Inferior parietal cortex (tissue), 1 donor: ENCODE results near the gene CSAG1.
A peak's percentile ranks its signal among the peaks of the same experiment; 100 is the strongest.
"Not testable (repeated sequence)": the region's sequence is repeated elsewhere in the genome, so short reads cannot be mapped to it uniquely, and the experiment has no call there.

Experiments used
- DNase-seq: peaks from one replicate; pipeline ENCODE4 v3.0.0-alpha.2; 2016; ENCODE audit errors: extremely low spot score

Gene CSAG1, protein sequence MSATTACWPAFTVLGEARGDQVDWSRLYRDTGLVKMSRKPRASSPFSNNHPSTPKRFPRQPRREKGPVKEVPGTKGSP

DNA sequence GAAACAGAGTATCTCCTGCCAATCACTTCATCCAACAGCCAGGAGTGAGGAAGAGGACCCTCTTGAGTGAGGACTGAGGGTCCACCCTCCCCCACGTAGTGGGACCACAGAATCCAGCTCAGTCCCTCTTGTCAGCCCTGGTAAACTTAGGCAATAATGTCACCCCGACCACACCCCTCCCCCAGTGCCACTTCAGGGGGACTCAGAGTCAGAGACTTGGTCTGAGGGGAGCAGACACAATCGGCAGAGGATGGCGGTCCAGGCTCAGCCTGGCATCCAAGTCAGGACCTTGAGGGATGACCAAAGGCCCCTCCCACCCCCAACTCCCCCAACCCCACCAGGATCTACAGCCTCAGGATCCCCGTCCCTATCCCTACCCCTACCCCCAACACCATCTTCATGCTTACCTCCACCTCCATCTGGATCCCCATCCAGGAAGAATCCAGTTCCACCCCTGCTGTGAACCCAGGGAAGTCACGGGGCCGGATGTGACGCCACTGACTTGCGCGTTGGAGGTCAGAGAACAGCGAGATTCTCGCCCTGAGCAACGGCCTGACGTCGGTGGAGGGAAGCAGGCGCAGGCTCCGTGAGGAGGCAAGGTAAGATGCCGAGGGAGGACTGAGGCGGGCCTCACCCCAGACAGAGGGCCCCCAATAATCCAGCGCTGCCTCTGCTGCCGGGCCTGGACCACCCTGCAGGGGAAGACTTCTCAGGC is at the start of gene CSAG1, which contains the start of gene MAGEA12:
Gene CSAG1 (minus strand): TSS at position 461 of the 715 bp plus-strand sequence. CDS start 1,261 bp downstream, outside the sequence.
Gene MAGEA12 (plus strand): TSS at position 497 of the 715 bp plus-strand sequence. CDS start 2,405 bp downstream, outside the sequence.
- DNase-seq = peak; percentile 1

DNA sequence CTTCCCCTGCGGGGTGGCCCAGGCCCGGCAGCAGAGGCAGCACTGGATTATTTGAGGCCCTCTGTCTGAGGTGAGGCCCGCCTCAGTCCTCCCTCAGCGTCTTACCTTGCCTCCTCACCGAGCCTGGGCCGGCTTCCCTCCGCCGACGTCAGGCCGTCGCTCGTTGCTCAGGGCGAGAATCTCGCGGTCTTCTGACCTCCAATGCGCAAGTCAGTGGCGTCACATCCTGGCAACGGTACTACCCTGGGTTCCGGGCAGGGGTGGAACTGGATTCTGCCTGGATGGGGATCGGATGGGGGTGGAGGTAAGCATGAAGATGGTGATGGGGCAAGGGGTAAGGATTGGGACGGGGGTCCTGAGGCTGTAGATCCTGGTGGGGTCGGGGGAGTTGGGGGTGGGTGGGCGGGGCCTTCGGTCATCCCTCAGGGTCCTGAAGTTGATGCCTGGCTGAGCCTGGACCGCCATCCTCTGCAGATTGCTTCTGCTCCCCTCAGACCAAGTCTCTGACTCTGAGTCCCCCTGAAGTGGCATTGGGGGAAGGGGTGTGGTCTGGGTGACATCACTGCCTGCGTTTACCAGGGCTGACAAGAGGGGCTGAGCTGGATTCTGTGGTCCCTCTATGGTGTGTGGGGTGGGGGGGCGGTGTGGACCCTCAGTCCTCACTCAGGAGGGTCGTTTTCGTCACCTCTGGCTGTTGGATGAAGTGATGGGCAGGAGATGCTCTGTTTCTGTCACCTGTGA is 36.2 kb upstream of the CSAG1 start, which contains the start of gene MAGEA6:
Gene MAGEA6 (minus strand): TSS at position 141 of the 741 bp plus-strand sequence. CDS start 2,039 bp downstream, outside the sequence.
- not testable (repeated sequence) for DNase-seq

DNA sequence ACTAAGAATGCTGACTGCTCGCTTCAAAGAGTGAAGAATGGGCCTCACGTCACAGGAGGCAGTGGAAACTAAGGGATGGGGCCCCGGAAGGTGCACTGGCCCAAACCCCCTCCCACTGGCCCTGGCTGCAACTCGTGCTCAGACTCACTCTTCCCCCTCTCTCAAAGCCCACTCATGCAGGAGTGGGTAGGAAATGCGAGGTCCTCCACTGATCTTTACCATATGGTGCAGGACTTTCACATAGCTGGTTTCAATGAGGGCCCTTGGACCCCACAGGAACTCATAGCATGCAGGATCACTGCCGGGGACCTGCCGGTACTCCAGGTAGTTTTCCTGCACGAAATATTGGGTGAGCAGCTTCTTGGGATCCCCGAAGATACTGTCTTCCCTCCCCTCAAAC is 33.0 kb upstream of the CSAG1 start:
- DNase-seq = not testable (repeated sequence)

DNA sequence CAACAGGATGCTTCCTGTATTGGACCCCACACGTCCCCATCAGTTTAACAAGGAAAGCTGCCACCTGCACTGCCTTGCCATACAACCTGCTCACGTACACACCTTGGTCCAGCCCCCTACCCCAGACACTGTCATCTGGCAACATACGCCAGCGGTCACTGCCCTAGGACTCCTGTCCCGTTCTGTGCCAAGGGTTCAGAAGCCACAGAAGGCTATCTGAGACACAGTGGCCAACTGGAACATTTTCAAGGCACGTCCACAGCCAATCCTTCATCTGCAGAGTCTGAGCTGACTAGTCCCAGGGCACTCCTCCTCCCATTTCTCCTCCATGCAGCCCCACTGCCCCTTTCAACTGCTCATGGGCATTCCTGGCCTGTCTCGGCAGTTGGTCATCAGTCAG is 28.1 kb upstream of the CSAG1 start:
- not testable (repeated sequence) for DNase-seq

DNA sequence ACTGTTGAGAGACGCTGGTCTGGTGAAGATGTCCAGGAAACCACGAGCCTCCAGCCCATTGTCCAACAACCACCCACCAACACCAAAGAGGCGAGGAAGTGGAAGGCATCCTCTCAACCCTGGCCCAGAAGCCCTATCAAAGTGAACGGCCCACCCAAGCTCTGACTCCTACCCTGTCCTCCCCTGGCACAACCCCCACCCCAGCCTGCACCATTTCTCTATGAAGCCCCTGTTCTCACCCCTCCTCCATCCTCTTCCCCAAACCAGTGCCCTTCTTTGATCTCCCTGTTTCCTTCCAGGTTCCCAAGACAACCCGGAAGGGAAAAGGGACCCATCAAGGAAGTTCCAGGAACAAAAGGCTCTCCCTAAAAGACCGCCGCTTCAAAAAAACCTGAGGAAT is 26.0 kb upstream of the CSAG1 start:
- not testable (repeated sequence) for DNase-seq

DNA sequence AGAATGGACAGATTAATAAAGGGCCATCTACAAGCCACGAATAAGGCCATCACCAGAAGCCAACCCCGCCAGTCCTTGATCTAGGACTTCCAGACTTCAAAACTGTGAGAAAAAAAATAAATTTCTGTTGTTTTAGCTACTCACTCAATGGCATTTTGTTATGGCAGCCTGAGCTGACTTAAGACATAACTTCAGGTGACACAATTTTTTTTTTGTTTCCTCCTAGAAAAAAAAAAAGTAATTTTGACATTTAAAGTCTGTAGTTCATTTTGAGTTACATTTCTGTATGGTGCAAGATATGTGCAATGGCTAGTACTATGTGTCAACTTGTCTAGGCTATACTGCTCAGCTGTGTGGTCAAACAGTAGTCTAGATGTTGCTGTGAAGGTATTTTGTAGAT is 25.4 kb upstream of the CSAG1 start, which contains the start of gene CSAG3:
Gene CSAG3 (plus strand): TSS at position 301 of the 400 bp plus-strand sequence.
- not testable (repeated sequence) for DNase-seq

DNA sequence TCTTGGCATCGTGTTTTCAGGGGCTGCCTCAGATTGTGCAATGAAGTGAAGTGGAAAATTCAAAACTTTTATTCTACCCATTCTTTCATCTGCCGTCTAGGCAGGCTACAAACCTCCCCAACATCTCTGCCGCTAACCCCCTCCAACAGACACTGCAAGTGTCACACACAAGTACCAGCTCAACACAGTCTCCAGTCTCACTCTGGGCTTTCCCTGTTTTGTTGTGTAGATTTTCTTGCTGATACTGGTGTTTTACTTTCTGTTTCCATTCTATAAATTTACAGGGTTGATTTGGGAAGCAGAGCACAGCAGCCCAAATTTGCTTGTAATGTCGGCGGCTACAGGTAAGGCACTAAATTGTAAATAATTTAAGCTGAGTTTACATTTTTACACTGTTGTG is 21.4 kb upstream of the CSAG1 start:
- DNase-seq = not testable (repeated sequence)

DNA sequence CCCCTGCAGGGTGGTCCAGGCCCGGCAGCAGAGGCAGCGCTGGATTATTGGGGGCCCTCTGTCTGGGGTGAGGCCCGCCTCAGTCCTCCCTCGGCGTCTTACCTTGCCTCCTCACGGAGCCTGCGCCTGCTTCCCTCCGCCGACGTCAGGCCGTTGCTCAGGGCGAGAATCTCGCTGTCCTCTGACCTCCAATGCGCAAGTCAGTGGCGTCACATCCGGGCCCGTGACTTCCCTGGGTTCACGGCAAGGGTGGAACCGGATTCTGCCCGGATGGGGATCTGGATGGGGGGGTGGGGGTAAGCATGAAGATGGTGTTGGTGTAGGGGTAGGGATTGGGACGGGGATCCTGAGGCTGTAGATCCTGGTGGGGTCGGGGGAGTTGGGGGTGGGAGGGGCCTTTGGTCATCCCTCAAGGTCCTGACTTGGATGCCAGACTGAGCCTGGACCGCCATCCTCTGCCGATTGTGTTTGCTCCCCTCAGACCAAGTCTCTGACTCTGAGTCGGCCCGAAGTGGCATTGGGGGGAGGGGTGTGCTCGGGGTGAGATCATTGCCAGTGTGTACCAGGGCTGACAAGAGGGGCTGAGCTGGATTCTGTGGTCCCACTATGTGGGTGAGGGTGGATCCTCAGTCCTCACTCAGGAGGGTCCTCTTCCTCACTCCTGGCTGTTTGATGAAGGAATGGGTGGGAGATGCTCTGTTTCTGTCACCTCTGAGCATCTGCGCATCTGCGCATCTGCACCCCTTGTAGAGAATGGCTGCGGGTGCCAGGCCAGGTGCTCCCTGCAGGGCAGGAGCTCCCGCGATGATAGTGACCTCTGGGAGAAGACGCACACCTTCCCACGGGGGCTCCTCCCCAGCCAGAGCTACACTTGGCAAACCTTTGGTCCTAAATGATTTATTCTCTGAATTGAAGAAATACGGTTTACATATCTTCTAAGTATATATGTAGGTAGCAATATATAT is 20.4 kb upstream of the CSAG1 start, which contains the start of gene MAGEA2:
Gene MAGEA2 (minus strand): TSS at position 157 of the 965 bp plus-strand sequence. CDS start 2,479 bp downstream, outside the sequence.
- DNase-seq = not testable (repeated sequence)

DNA sequence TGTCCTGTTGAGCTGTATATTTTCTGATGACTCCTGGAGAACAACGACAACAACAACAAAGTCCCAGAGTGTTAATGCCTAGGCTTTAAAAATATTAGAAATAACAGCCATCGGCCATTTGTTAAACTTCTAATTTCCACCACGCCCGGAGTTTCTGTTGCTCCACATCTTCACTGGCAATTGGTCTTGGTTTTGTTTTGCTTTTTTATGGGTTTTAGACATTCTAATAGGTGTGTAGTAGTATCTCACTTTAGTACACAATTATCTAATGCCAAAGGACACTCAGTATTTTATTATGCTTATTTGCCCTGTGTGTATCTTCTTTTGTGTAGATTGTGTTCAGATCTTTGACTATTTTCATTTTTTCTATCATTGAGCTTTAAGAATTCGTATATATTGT is 5.0 kb upstream of the CSAG1 start:
- DNase-seq = no peak

DNA sequence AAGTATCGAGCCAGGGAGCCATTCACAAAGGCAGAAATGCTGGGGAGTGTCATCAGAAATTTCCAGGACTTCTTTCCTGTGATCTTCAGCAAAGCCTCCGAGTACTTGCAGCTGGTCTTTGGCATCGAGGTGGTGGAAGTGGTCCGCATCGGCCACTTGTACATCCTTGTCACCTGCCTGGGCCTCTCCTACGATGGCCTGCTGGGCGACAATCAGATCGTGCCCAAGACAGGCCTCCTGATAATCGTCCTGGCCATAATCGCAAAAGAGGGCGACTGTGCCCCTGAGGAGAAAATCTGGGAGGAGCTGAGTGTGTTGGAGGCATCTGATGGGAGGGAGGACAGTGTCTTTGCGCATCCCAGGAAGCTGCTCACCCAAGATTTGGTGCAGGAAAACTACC is 3.0 kb upstream of the CSAG1 start:
- not testable (repeated sequence) for DNase-seq

DNA sequence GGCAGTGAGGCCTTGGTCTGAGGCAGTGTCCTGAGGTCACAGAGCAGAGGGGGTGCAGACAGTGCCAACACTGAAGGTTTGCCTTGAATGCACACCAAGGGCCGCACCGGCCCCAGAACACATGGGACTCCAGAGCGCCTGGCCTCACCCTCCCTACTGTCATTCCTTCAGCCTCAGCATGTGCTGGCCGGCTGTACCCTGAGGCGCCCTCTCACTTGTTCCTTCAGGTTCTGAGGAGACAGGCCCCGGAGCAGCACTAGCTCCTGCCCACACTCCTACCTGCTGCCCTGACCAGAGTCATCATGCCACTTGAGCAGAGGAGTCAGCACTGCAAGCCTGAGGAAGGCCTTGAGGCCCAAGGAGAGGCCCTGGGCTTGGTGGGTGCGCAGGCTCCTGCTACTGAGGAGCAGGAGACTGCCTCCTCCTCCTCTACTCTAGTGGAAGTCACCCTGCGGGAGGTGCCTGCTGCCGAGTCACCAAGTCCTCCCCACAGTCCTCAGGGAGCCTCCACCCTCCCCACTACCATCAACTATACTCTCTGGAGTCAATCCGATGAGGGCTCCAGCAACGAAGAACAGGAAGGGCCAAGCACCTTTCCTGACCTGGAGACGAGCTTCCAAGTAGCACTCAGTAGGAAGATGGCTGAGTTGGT is 2.5 kb upstream of the CSAG1 start:
- DNase-seq = no peak

DNA sequence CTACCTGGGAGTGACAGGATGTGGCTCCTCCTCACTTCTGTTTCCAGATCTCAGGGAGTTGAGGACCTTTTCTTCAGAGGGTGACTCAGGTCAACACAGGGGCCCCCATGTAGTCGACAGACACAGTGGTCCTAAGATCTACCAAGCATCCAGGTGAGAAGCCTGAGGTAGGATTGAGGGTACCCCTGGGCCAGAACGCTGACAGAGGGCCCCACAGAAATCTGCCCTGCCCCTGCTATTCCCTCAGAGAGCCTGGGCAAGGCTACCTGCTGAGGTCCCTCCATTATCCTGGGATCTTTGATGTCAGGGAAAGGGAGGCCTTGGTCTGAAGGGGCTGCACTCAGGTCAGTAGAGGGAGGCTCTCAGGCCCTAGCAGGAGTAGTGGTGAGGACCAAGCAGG is 1.6 kb upstream of the CSAG1 start:
- no peak for DNase-seq

DNA sequence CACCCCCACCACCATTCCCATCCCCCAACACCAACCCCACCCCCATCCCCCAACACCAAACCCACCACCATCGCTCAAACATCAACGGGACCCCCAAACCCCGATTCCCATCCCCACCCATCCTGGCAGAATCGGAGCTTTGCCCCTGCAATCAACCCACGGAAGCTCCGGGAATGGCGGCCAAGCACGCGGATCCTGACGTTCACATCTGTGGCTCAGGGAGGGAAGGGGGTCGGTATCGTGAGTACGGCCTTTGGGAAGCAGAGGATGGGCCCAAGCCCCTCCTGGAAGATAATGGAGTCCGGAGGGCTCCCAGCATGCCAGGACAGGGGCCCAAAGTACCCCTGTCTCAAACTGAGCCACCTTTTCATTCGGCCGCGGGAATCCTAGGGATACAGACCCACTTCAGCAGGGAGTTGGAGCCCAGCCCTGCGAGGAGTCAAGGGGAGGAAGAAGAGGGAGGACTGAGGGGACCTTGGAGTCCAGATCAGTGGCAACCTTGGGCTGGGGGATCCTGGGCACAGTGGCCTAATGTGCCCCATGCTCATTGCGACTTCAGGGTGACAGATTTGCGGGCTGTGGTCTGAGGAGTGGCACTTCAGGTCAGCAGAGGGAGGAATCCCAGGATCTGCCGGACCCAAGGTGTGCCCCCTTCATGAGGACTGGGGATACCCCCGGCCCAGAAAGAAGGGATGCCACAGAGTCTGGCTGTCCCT is 780 bp upstream of the CSAG1 start:
- DNase-seq = not testable (repeated sequence)

DNA sequence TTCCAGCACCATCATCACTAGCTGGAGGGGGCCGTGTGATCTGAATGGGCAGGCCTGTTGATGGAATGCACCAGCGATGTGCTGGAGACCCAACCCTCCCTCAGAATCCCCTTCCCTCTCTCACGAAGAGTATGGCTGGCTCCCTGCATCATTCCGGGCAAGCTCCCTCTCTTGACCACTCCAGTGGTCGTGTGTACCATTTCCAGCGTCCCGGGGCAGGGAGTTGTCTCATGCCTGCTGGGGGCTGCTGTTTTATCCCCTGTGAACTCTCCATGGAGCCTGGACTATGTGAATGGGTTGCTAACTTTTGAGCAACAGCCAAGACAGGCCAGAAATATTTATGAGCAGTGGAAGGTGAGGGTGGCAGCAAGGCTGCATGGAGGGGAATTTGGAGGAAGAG is 8.1 kb downstream of the CSAG1 start:
- no peak for DNase-seq

DNA sequence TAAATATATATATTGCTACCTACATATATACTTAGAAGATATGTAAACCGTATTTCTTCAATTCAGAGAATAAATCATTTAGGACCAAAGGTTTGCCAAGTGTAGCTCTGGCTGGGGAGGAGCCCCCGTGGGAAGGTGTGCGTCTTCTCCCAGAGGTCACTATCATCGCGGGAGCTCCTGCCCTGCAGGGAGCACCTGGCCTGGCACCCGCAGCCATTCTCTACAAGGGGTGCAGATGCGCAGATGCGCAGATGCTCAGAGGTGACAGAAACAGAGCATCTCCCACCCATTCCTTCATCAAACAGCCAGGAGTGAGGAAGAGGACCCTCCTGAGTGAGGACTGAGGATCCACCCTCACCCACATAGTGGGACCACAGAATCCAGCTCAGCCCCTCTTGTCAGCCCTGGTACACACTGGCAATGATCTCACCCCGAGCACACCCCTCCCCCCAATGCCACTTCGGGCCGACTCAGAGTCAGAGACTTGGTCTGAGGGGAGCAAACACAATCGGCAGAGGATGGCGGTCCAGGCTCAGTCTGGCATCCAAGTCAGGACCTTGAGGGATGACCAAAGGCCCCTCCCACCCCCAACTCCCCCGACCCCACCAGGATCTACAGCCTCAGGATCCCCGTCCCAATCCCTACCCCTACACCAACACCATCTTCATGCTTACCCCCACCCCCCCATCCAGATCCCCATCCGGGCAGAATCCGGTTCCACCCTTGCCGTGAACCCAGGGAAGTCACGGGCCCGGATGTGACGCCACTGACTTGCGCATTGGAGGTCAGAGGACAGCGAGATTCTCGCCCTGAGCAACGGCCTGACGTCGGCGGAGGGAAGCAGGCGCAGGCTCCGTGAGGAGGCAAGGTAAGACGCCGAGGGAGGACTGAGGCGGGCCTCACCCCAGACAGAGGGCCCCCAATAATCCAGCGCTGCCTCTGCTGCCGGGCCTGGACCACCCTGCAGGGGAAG is 19.4 kb downstream of the CSAG1 start, which contains the start of gene MAGEA2B:
Gene MAGEA2B (plus strand): TSS at position 814 of the 973 bp plus-strand sequence. CDS start 2,479 bp downstream, outside the sequence.
- DNase-seq = not testable (repeated sequence)

DNA sequence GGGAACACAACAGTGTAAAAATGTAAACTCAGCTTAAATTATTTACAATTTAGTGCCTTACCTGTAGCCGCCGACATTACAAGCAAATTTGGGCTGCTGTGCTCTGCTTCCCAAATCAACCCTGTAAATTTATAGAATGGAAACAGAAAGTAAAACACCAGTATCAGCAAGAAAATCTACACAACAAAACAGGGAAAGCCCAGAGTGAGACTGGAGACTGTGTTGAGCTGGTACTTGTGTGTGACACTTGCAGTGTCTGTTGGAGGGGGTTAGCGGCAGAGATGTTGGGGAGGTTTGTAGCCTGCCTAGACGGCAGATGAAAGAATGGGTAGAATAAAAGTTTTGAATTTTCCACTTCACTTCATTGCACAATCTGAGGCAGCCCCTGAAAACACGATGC is 20.3 kb downstream of the CSAG1 start:
- DNase-seq = not testable (repeated sequence)

DNA sequence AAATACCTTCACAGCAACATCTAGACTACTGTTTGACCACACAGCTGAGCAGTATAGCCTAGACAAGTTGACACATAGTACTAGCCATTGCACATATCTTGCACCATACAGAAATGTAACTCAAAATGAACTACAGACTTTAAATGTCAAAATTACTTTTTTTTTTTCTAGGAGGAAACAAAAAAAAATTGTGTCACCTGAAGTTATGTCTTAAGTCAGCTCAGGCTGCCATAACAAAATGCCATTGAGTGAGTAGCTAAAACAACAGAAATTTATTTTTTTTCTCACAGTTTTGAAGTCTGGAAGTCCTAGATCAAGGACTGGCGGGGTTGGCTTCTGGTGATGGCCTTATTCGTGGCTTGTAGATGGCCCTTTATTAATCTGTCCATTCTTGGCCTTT is 24.3 kb downstream of the CSAG1 start, which contains the start of gene CSAG2:
Gene CSAG2 (minus strand): TSS at position 101 of the 400 bp plus-strand sequence. CDS start 161 bp downstream, outside the sequence.
- DNase-seq = not testable (repeated sequence)

DNA sequence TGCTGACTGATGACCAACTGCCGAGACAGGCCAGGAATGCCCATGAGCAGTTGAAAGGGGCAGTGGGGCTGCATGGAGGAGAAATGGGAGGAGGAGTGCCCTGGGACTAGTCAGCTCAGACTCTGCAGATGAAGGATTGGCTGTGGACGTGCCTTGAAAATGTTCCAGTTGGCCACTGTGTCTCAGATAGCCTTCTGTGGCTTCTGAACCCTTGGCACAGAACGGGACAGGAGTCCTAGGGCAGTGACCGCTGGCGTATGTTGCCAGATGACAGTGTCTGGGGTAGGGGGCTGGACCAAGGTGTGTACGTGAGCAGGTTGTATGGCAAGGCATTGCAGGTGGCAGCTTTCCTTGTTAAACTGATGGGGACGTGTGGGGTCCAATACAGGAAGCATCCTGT is 27.0 kb downstream of the CSAG1 start:
- not testable (repeated sequence) for DNase-seq
